CD4-positive, alpha-beta T cell treated with Interleukin-12 subunit alpha and Interleukin-12 subunit beta, for 1 hour (primary cell): ENCODE results near the gene GET4.
"Not testable (repeated sequence)": the region's sequence is repeated elsewhere in the genome, so short reads cannot be mapped to it uniquely, and the experiment has no call there.

Experiments
- DNase-seq: peaks from one replicate; pipeline ENCODE4 v3.0.0-alpha.2; 2020

GET4 gene

DNA sequence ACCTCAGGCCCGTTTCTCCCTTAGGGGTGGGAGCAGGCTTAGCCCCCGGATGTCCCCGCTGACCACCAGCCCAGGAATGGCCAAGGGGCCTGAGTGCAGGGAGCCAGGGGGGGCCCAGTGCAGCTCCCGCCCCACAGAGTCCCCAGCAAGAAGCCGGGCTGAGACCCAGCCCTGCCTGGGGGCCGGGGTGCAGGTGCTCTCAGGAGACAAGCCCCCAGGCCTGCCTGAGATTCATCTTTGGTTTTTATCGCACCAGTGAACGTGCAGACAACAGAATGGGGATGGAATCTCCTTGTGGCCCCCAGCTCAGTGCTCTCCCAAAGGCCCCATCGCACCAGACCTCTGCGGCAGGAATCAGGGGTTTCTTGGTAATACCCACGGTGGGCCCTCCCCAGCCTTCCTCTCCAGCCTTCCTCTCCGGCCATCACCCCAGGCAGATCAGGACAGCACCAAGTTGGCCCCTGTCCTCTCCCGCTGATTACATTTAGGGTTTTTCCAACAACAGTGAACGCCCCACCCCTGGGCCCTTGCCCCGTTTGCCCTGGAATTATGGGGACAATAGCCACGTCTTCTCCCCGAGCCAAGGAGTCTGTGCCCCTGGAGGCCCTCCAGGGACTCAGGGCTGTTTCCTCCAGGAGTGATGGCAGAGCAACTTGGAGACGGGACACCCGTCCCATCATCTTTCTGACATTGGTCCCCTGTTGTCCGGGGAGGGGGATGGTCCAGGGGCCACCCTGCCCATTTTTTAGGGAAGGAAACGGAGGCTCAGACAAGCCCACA lies 55.7 kb downstream of the GET4 start:
- no peak for DNase-seq

DNA sequence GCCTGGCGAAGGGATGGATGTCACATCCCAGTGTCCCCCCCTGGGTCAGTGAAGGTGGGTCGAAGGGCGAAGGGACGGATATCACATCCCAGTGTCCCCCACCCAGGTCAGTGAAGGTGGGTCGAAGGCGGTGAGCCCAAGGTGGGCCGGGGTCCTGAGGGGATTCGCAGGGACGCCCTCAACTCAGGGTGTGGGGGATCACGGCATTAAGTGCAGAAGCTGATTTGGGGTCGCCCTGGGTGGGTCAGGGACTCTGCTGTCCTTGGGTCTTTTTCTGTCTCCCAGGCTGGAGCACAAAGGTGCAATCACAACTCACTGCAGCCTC lies 56.3 kb downstream of the GET4 start:
- DNase-seq = no peak

DNA sequence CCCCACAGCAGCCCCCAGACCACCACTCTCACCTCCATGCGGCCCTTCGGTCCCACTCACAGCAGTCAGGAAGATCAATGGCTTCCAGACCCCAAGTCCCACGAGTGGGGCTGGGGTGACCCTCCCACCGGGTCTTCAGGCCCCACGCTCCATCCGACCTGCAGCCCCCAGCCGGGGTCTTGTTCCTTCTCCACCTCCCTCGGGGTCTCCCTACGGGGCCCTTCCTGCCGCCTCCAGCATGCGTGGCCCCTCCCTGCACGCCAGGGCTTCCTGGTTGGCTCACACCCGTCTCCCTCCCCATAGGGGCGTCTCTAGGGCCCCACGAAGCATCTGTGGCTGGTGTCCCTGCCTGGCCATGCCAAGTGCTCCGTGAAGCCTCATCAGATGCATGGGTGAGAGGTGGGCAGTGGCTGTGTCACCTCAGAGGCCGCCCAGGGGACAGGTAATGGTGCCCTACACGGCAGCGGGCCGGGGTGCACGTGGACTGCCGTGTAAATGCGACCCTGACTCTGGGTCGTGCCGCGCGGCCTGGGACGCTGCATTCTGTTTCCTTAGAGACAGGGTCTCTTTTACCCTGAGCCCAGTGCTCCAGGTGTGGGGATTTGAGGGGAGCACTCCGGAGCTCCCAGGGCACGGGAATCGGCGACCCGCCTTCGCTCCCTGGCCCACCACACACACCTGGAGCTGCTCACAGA lies 58.3 kb downstream of the GET4 start:
- DNase-seq = no peak

GRCh38 chr7:935164-935873 lies 59.0 kb downstream of the GET4 start:
- DNase-seq = no peak

DNA sequence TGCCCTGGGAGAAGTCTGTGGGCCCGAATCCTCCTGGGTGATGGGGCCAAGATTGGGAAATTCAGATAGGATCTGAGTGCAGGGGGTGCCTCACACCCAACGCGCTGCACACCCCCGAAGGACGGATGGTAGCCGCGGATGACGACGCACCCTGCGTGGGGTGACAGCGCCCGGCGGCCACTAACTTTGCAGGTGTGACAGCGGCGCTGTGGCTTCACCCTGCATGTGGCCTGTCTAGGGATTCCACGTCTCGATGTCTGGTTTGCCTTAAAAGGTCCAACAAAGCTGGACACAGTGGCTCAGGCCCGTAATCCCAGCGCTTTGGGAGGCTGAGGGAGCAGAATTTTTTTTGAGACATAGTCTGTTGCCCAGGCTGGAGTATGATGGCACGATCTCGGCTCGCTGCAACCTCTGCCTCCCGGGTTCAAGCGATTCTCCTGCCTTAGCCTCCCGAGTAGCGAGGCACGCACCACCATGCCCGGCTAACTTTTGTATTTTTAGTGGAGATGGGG lies 59.6 kb downstream of the GET4 start:
- no peak for DNase-seq

- no peak for DNase-seq
These were observed 60.2 kb downstream of the GET4 start for GRCh38 chr7:936386-937054.

GRCh38 chr7:937856-938484 lies 61.6 kb downstream of the GET4 start:
- DNase-seq = no peak

GRCh38 chr7:938546-939185 lies 62.3 kb downstream of the GET4 start:
- no peak for DNase-seq

GRCh38 chr7:939843-940242 lies 63.5 kb downstream of the GET4 start:
- DNase-seq = no peak

DNA sequence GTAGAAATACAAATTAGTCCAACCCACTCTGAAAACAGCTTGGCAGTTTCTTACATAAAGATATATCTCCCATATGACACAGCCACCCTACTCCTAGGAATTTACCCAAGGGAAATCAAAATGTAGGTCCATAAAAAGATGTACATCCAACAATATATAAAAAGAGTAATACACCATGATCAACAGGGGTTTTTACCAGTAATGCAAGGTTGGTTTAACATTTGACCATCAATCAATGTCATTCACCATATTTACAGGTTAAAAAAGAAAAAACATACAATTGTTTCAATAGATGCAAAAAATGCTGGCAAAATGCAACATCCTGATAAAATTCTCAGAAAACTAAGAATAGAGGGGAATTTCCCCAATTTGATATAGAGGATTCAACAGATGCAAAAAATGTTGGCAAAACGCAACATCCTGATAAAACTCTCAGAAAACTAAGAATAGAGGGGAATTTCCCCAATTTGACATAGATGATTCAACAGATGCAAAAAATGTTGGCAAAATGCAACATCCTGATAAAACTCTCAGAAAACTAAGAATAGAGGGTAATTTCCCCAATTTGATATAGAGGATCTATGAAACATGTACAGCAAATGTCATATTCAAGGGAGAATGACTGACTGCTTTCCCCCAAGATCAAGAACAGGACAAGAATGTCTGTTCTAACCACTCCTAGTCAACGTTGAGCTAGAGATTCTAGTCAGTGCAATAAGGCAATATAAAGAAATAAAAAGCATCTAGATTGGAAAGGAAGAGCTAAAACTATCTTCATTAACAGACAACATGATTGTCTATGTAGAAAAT lies 64.5 kb downstream of the GET4 start:
- DNase-seq = no peak

- DNase-seq = not testable (repeated sequence)
These were observed 67.4 kb downstream of the GET4 start for GRCh38 chr7:943793-944192.

DNA sequence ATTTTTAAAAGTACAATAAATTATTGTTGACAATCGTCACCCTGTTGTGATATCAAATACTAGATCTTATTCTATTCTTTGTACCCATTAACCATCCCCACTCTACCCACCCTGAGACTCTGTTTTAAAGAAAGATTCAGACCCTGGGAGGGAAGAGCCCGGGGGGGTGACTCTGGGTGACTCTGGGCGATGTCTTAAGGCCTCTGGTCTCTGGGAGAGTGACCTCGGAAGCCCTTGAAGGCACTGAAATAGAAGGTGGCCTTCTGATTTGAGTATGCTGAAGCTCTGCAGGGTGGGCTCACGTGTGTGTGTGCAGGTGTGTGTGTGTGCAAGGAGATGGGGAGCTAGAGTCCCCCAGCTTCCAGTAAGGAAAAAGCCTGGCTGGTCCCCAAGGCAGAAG lies 68.4 kb downstream of the GET4 start:
- DNase-seq = no peak

- DNase-seq = no peak
These were observed 68.8 kb downstream of the GET4 start for GRCh38 chr7:945147-945555.

DNA sequence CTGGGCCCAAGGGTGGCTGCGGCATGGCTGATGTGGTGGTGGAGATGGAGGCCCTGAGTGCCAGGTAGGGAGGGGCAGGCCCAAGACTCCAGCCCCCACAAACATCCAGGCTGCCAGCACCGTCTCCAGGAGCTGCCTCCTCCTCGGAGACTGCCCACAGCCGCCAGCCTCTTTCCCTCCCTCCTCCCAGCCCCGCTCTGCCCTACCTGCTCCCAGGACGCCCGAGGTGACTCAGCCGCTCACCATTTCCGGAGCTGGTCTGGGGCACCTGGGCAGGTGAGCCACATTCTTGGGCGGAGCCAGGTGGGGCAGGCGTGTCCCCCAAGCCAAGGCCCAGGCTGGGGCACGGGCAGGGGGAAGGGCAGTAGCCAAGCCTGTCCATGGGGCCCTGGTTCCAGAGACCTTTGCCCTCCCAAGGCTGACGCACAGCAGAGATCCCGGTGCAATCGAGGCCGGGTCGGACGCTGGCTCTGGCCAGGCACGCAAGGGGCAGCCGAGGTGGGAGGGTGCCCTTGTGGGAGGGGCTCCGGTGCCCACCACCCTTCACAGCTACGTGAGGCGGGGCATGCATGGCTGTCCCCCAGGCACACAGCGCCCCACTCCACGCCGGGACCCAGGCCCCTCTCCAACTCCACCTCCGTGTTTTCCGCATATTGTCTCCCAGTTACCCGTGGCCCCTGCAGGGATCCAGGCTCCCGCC lies 69.4 kb downstream of the GET4 start:
- DNase-seq = no peak
